H1 (cell line): Measurements from ENCODE around the gene MIA2. TPM values are rescaled to one million over a fixed set of nuclear protein-coding genes. Genes with fewer than 3 reads are reported as not detected.

Experiments
- CTCF ChIA-PET: fragments of 300-600 bp; sonication (Branson Sonifier 250); formaldehyde crosslinking; loops from one replicate; lab custom pipeline; 2021; ENCODE audit not compliant: partially characterized antibody; lab: Charles Lee
- POLR2A ChIA-PET: fragments of 300-600 bp; sonication (Branson Sonifier 250); formaldehyde crosslinking; loops from one replicate; lab custom pipeline; 2021; ENCODE audit warnings: inconsistent platforms; ENCODE audit not compliant: partially characterized antibody; lab: Charles Lee
- DNase-seq, 2 experiments: peaks; one replicate each; pipeline versions ENCODE4 v3.0.0 to v3.0.0-alpha.2; 2010 to 2022; ENCODE audit warnings: low spot score in 2 of 2, low read depth in 1 of 2, mixed read lengths in 1 of 2
- FAIRE-seq: peaks from 2 replicates; lab custom pipeline; 2011; peaks lifted over from hg19 to GRCh38; lab: Jason Lieb, UNC
- H2AFZ ChIP-seq: 2 replicates; pipeline ENCODE4 v1.8.1; 2012; ENCODE audit warnings: low read length, inconsistent platforms
- H2AK5ac ChIP-seq: 2 replicates; pipeline ENCODE4 v1.6.1; 2013; ENCODE audit warnings: low read depth, low read length
- H2BK120ac ChIP-seq: replicated peaks from 2 replicates; pipeline ENCODE3; 2013; ENCODE audit warnings: low read depth, low read length, inconsistent platforms
- H2BK12ac ChIP-seq: 2 replicates; pipeline ENCODE4 v1.6.1; 2013; ENCODE audit warnings: low read depth, low read length
- H2BK15ac ChIP-seq: 2 replicates; pipeline ENCODE4 v1.6.1; 2013; ENCODE audit warnings: low read length
- H2BK20ac ChIP-seq: 2 replicates; pipeline ENCODE4 v1.6.1; 2013; ENCODE audit warnings: low read length
- H2BK5ac ChIP-seq: 2 replicates; pipeline ENCODE4 v1.6.1; 2013; ENCODE audit warnings: low read depth, low read length
- H3K14ac ChIP-seq: 2 replicates; pipeline ENCODE4 v1.6.1; 2013; ENCODE audit warnings: inconsistent platforms; ENCODE audit not compliant: insufficient read length
- H3K18ac ChIP-seq: 2 replicates; pipeline ENCODE4 v1.6.1; 2013; ENCODE audit warnings: low read length; ENCODE audit errors: extremely low read depth
- H3K23ac ChIP-seq: 2 replicates; pipeline ENCODE4 v1.6.1; 2013; ENCODE audit warnings: inconsistent platforms; ENCODE audit not compliant: insufficient read length
- H3K23me2 ChIP-seq: 2 replicates; pipeline ENCODE4 v1.6.1; 2013; ENCODE audit warnings: low read depth, low read length
- H3K27ac ChIP-seq: 2 replicates; pipeline ENCODE4 v1.6.1; 2011; ENCODE audit warnings: low read depth, low read length, inconsistent platforms
- H3K27me3 ChIP-seq, 4 experiments: replicated peaks in 1 of 4; 1 replicate in 1 of 4; 2 replicates in 3 of 4; pipeline versions ENCODE4 v1.6.1 to v1.8.1; 2011 to 2013; ENCODE audit warnings: low read length in 3 of 4, mild to moderate bottlenecking in 3 of 4, inconsistent platforms in 2 of 4, mixed read lengths in 2 of 4, moderate library complexity in 1 of 4; ENCODE audit not compliant: control insufficient read depth in 3 of 4, insufficient read depth in 3 of 4; ENCODE audit errors: extremely low read depth in 1 of 4
- H3K36me3 ChIP-seq, 4 experiments: 2 replicates each; pipeline versions ENCODE4 v1.6.1 to v1.8.1; 2011 to 2013; ENCODE audit warnings: mild to moderate bottlenecking in 4 of 4, low read length in 3 of 4, moderate library complexity in 2 of 4, control low read depth in 1 of 4, inconsistent platforms in 1 of 4; ENCODE audit not compliant: insufficient read depth in 4 of 4, control insufficient read depth in 2 of 4
- H3K4ac ChIP-seq: replicated peaks from 2 replicates; pipeline ENCODE3; 2013; ENCODE audit warnings: low read length, low read depth, mixed read lengths, inconsistent platforms; ENCODE audit not compliant: insufficient read length
- H3K4me1 ChIP-seq, 4 experiments: replicated peaks in 1 of 4; 1 replicate in 1 of 4; 2 replicates in 3 of 4; pipeline versions ENCODE4 v1.6.1 to v1.8.1; 2011 to 2013; ENCODE audit warnings: low read length in 3 of 4, inconsistent platforms in 2 of 4, mixed read lengths in 1 of 4; ENCODE audit not compliant: insufficient read depth in 4 of 4, control insufficient read depth in 3 of 4
- H3K4me2 ChIP-seq, 2 experiments: 2 replicates each; pipeline versions ENCODE4 v1.6.1 to v1.8.1; 2011 to 2013; ENCODE audit warnings: low read depth in 2 of 2, low read length in 2 of 2, control low read depth in 1 of 2, inconsistent platforms in 1 of 2, mild to moderate bottlenecking in 1 of 2; ENCODE audit not compliant: insufficient read depth in 1 of 2
- H3K4me3 ChIP-seq, 4 experiments: fragments of 200-600, 300-600 bp in 1 of 4; sonication (generic), shearing (Covaris generic), sonication (Bioruptor Twin) in 1 of 4; 2 replicates each; pipeline versions ENCODE4 v1.5.1 to v1.8.1; 2011 to 2016; ENCODE audit warnings: low read length in 4 of 4, low read depth in 3 of 4, control low read depth in 2 of 4, inconsistent platforms in 2 of 4, mild to moderate bottlenecking in 2 of 4, mixed read lengths in 1 of 4, moderate library complexity in 1 of 4; ENCODE audit not compliant: insufficient read depth in 2 of 4; ENCODE audit errors: extremely low read depth in 1 of 4
- H3K56ac ChIP-seq: replicated peaks from 2 replicates; pipeline ENCODE3; 2013; ENCODE audit warnings: low read depth, mild to moderate bottlenecking, mixed read lengths, low read length, inconsistent platforms; ENCODE audit not compliant: insufficient read length
- H3K79me1 ChIP-seq: 2 replicates; pipeline ENCODE4 v1.6.1; 2013; ENCODE audit warnings: low read depth, low read length, control low read depth
- H3K79me2 ChIP-seq, 2 experiments: 2 replicates each; pipeline versions ENCODE4 v1.6.1 to v1.8.1; 2012 to 2013; ENCODE audit warnings: low read length in 2 of 2, mild to moderate bottlenecking in 2 of 2, inconsistent platforms in 1 of 2; ENCODE audit not compliant: insufficient read depth in 2 of 2, control insufficient read depth in 1 of 2
- H3K9ac ChIP-seq, 4 experiments: replicated peaks in 1 of 4; 1 replicate in 1 of 4; 2 replicates in 3 of 4; pipeline versions ENCODE4 v1.6.1 to v1.8.1; 2011 to 2013; ENCODE audit warnings: low read depth in 3 of 4, low read length in 3 of 4, control low read depth in 2 of 4, mild to moderate bottlenecking in 2 of 4, moderate library complexity in 2 of 4, inconsistent platforms in 1 of 4; ENCODE audit errors: extremely low read depth in 1 of 4
- H3K9me3 ChIP-seq, 2 experiments: 2 replicates each; pipeline versions ENCODE4 v1.6.1 to v1.8.1; 2012 to 2013; ENCODE audit warnings: mild to moderate bottlenecking in 2 of 2, moderate library complexity in 2 of 2, control low read depth in 1 of 2, inconsistent platforms in 1 of 2, low read depth in 1 of 2, low read length in 1 of 2, mixed read lengths in 1 of 2; ENCODE audit not compliant: insufficient read depth in 2 of 2
- H4K20me1 ChIP-seq, 2 experiments: replicated peaks in 1 of 2; 2 replicates each; pipeline versions ENCODE3 to v1.8.1; 2011 to 2013; ENCODE audit warnings: inconsistent platforms in 2 of 2, low read length in 2 of 2, mild to moderate bottlenecking in 1 of 2; ENCODE audit not compliant: insufficient read depth in 2 of 2, control insufficient read depth in 1 of 2
- H4K5ac ChIP-seq: 2 replicates; pipeline ENCODE4 v1.6.1; 2013; ENCODE audit warnings: low read length, low read depth, mixed read lengths, inconsistent platforms; ENCODE audit not compliant: insufficient read length
- H4K8ac ChIP-seq: 2 replicates; pipeline ENCODE4 v1.8.0; 2013; ENCODE audit warnings: mild to moderate bottlenecking, moderate library complexity, low read length, inconsistent platforms; ENCODE audit not compliant: insufficient read depth; ENCODE audit errors: extremely low read depth
- H4K91ac ChIP-seq: replicated peaks from 2 replicates; pipeline ENCODE3; 2013; ENCODE audit warnings: low read length, mixed read lengths, inconsistent platforms; ENCODE audit not compliant: insufficient read length
- KDM1A ChIP-seq: fragments of 200-600, 300-600 bp; sonication (generic); IDR thresholded peaks from 2 replicates; pipeline ENCODE4 v1.7.1; 2016; ENCODE audit warnings: mild to moderate bottlenecking, low read length, borderline replicate concordance
- TAF1 ChIP-seq: IDR thresholded peaks from 2 replicates; pipeline ENCODE4 v1.6.1; 2011; ENCODE audit warnings: mild to moderate bottlenecking, low read depth, low read length
- WGBS, 2 experiments: shearing (Covaris generic) in 1 of 2; methylation state at CpG; one replicate each; pipeline versions ENCODE4 v1.1.6 to v1.1.7; 2013 to 2015; ENCODE audit warnings: low lambda C conversion rate in 2 of 2, mixed read lengths in 2 of 2, inconsistent platforms in 1 of 2, low coverage in 1 of 2, missing lambda C conversion rate in 1 of 2; ENCODE audit not compliant: insufficient replicate concordance in 2 of 2, insufficient coverage in 1 of 2, insufficient read length in 1 of 2; ENCODE audit errors: extremely low coverage in 1 of 2, missing lambda C conversion rate in 1 of 2; 5-methylcytosine and 5-hydroxymethylcytosine counted together
- polyA plus RNA-seq, 7 experiments: library from polyadenylated mRNA; depleted of rRNA in 3 of 7; stranded (reverse) in 5 of 7; unstranded in 2 of 7; fragments of >200 nt in 5 of 7; fragments of 200-250 nt in 2 of 7; gene quantifications; 1 replicate in 5 of 7; 2 replicates in 1 of 7; 4 replicates in 1 of 7; pipeline versions ENCODE4 v1.2.1 to v1.2.3, GENCODE V29; 2011 to 2013; ENCODE audit warnings: missing spikeins in 2 of 7, mixed read lengths in 2 of 7
- total RNA-seq: library from RNA; stranded (reverse); fragmentation: NEBNext Ultra II Directional; extraction: Animal tissue kit (Norgen Biotek cat#: 25700); gene quantifications from 2 replicates; pipeline ENCODE4 v1.2.1, GENCODE V29; 2021

The MIA2 gene
- total and polyA plus RNA-seq, 2 of the 8 experiments (the other 6 are each of a cell fraction or from before 2014, with no cell fraction given): 10.1 to 15.0 TPM

GRCh38 chr14:39264057-39264456, 30.3 kb downstream of the MIA2 start:
- no peak overlapping the region for H3K4me2 ChIP-seq
- H2AFZ ChIP-seq: no peak overlapping the region
- TF ChIP-seq TAF1: no peak
- peak; percentile 56; the same call in 1 of the 2 replicates for TF ChIP-seq KDM1A
- no peak overlapping the region for H3K14ac ChIP-seq
- H2BK120ac ChIP-seq: no peak overlapping the region
- H2BK15ac ChIP-seq: no peak overlapping the region
- H3K27me3 ChIP-seq: no peaks in the 10 kb centered on the region
- H3K36me3 ChIP-seq: no peaks in the 10 kb centered on the region
- DNase-seq: no peak
- H3K4me3 ChIP-seq: no peak overlapping the region
- H3K56ac ChIP-seq: no peak overlapping the region
- H2AK5ac ChIP-seq: no peak overlapping the region
- H4K8ac ChIP-seq: no peak overlapping the region
- no peaks in the 10 kb centered on the region for H3K9me3 ChIP-seq
- H2BK12ac ChIP-seq: no peak overlapping the region
- H3K79me1 ChIP-seq: no peaks in the 10 kb centered on the region
- peaks cover 4% of the 10 kb centered on the region for H3K23me2 ChIP-seq
- no peak overlapping the region for H3K4ac ChIP-seq
- H2BK5ac ChIP-seq: no peak overlapping the region
- FAIRE-seq: no peak
- no peak overlapping the region for H2BK20ac ChIP-seq
- H3K4me1 ChIP-seq: peaks cover 0 to 7% (median under 1%) of the 10 kb centered on the region in 4 experiments; a peak in 3 of 7 replicates
- no peaks in the 10 kb centered on the region for H4K20me1 ChIP-seq
- no peak overlapping the region for H3K9ac ChIP-seq
- no peak overlapping the region for H4K91ac ChIP-seq
- H3K18ac ChIP-seq: no peak overlapping the region
- 88% methylated on average over 7 of the region's 7 CpGs; no CpG with 5 or more reads in 1 of the 2 experiments for WGBS, 2 experiments
- no peak overlapping the region for H3K23ac ChIP-seq
- H3K27ac ChIP-seq: no peak overlapping the region
- ChIA-PET CTCF (no interaction called here), POLR2A (no interaction called here)
- H3K79me2 ChIP-seq: peaks cover 0 to 11% of the 10 kb centered on the region in 2 experiments; a peak in 2 of 4 replicates
- H4K5ac ChIP-seq: no peak overlapping the region
